Natural killer cell (primary cell): ENCODE results near the gene HRC. TPM values are rescaled to one million over a fixed set of nuclear protein-coding genes. Genes with fewer than 3 reads are reported as not detected.

ENCODE experiments used
- ATAC-seq, 3 donors: fragments of 150-1000 bp in 2 of 3; fragments of 200-7000 bp in 1 of 3; cut with Tn5 transposase; 1 replicate in 1 of 3; 2 replicates in 2 of 3; pipeline ENCODE4 v1.10.0; 2021; ENCODE audit warnings: mild to moderate bottlenecking in 2 of 3, moderate library complexity in 2 of 3
- DNase-seq, 2 donors: peaks; one replicate each; pipeline versions ENCODE4 v3.0.0 to v3.0.0-alpha.2; 2013 to 2021; ENCODE audit warnings: mixed read lengths in 1 of 2
- H3K27ac ChIP-seq: one replicate; pipeline ENCODE4 v1.5.1; 2013; ENCODE audit warnings: mild to moderate bottlenecking, low read length
- H3K27me3 ChIP-seq: one replicate; pipeline ENCODE4 v1.6.1; 2013; ENCODE audit warnings: low read length; ENCODE audit not compliant: control insufficient read depth, insufficient read depth
- H3K36me3 ChIP-seq: one replicate; pipeline ENCODE4 v1.6.1; 2013; ENCODE audit warnings: low read length; ENCODE audit not compliant: control insufficient read depth, insufficient read depth
- H3K4me1 ChIP-seq: one replicate; pipeline ENCODE4 v1.6.1; 2013; ENCODE audit warnings: low read length; ENCODE audit not compliant: control insufficient read depth, insufficient read depth
- H3K4me3 ChIP-seq: one replicate; pipeline ENCODE4 v1.5.1; 2013; ENCODE audit warnings: low read length
- H3K9me3 ChIP-seq: one replicate; pipeline ENCODE4 v1.6.1; 2013; ENCODE audit warnings: low read length; ENCODE audit not compliant: control insufficient read depth, insufficient read depth
- H3K27ac Mint-ChIP-seq, 2 donors: one replicate each; pipeline ENCODE4 v1.8.0; 2022; ENCODE audit warnings: mild to moderate bottlenecking in 2 of 2, mixed read lengths in 2 of 2, moderate library complexity in 1 of 2
- H3K27me3 Mint-ChIP-seq, 2 donors: one replicate each; pipeline ENCODE4 v1.8.0; 2022; ENCODE audit warnings: low read depth in 2 of 2, mixed read lengths in 2 of 2
- H3K36me3 Mint-ChIP-seq: one replicate; pipeline ENCODE4 v1.8.0; 2022; ENCODE audit warnings: mixed read lengths
- H3K4me1 Mint-ChIP-seq, 2 donors: one replicate each; pipeline ENCODE4 v1.8.0; 2022; ENCODE audit warnings: mixed read lengths in 2 of 2
- H3K4me3 Mint-ChIP-seq: one replicate; pipeline ENCODE4 v1.8.0; 2022; ENCODE audit warnings: mild to moderate bottlenecking, moderate library complexity, mixed read lengths
- H3K9me3 Mint-ChIP-seq, 2 donors: one replicate each; pipeline ENCODE4 v1.8.0; 2022; ENCODE audit warnings: mixed read lengths in 2 of 2
- CTCF ChIP-seq: fragments of 200-600 bp; IDR thresholded peaks from one replicate; pipeline ENCODE4 v1.8.0; 2022; ENCODE audit warnings: antibody characterized with exemption
- WGBS: methylation state at CpG from one replicate; pipeline ENCODE4 v1.1.7; 2013; ENCODE audit warnings: missing lambda C conversion rate; ENCODE audit not compliant: insufficient coverage; 5-methylcytosine and 5-hydroxymethylcytosine counted together
- intact Hi-C: fragments of 100-400 bp; cut with micrococcal nuclease; formaldehyde crosslinking; loops from one replicate; pipeline ENCODE4 v1.14.2; 2022
- total RNA-seq, 4 donors: library from RNA; stranded (reverse); fragments of 120-200 nt in 1 of 4; gene quantifications; one replicate each; pipeline versions ENCODE4 v1.2.3 to v1.2.4, GENCODE V29; 2013 to 2022

The HRC gene
- total RNA-seq, 3 donors from 2014 or later (not counting 1 experiment from before 2014, with no cell fraction given) = not detected

- Histone ChIP-seq H3K27ac (no peak overlapping the region), H3K27me3 (no peaks in the 10 kb centered on the region), H3K36me3 (no peaks in the 10 kb centered on the region), H3K4me1 (no peaks in the 10 kb centered on the region), H3K4me3 (no peak overlapping the region), H3K9me3 (no peaks in the 10 kb centered on the region)
- DNase-seq (no peak), ATAC-seq (no peak)
- H3K4me1 Mint-ChIP-seq = peaks cover 4 to 8% of the 10 kb centered on the region in 2 donors
- H3K27me3 Mint-ChIP-seq = no peaks in the 10 kb centered on the region
- no peak for TF ChIP-seq CTCF
- intact Hi-C loops = no loop called here
- H3K27ac Mint-ChIP-seq = no peak overlapping the region
- H3K36me3 Mint-ChIP-seq = no peaks in the 10 kb centered on the region
- WGBS = 88% methylated on average over 3 of the region's 3 CpGs
- H3K4me3 Mint-ChIP-seq = no peak overlapping the region
- no peaks in the 10 kb centered on the region for H3K9me3 Mint-ChIP-seq
Measured at GRCh38 chr19:49190781-49191180, 35.6 kb upstream of the HRC start.

GRCh38 chr19:49189259-49189658 is 34.1 kb upstream of the HRC start:
- ATAC-seq = no peak
- Histone ChIP-seq H3K27ac (no peak overlapping the region), H3K27me3 (no peaks in the 10 kb centered on the region), H3K4me1 (no peaks in the 10 kb centered on the region), H3K9me3 (peaks cover 3% of the 10 kb centered on the region), H3K36me3 (no peaks in the 10 kb centered on the region), H3K4me3 (no peak overlapping the region)
- H3K27me3 Mint-ChIP-seq = no peaks in the 10 kb centered on the region
- WGBS = 71% methylated on average over 5 of the region's 5 CpGs
- intact Hi-C loops = no loop called here
- H3K36me3 Mint-ChIP-seq = no peaks in the 10 kb centered on the region
- no peak overlapping the region for H3K4me3 Mint-ChIP-seq
- H3K27ac Mint-ChIP-seq = no peak overlapping the region
- H3K9me3 Mint-ChIP-seq = no peaks in the 10 kb centered on the region
- no peak for TF ChIP-seq CTCF
- DNase-seq = no peak
- peaks cover 4 to 8% of the 10 kb centered on the region in 2 donors for H3K4me1 Mint-ChIP-seq

GRCh38 chr19:49188626-49189200 is 33.5 kb upstream of the HRC start:
- ATAC-seq (no peak), DNase-seq (no peak)
- Mint-ChIP-seq H3K36me3 (no peaks in the 10 kb centered on the region), H3K4me1 (peaks cover 4 to 8% of the 10 kb centered on the region in 2 donors), H3K27ac (no peak overlapping the region), H3K27me3 (peaks cover 0 to 3% of the 10 kb centered on the region in 2 donors), H3K9me3 (peaks cover 0 to 4% of the 10 kb centered on the region in 2 donors), H3K4me3 (no peak overlapping the region)
- intact Hi-C loops = no loop called here
- Histone ChIP-seq H3K27ac (no peak overlapping the region), H3K9me3 (peaks cover 3% of the 10 kb centered on the region), H3K4me3 (no peak overlapping the region), H3K36me3 (no peaks in the 10 kb centered on the region), H3K27me3 (no peaks in the 10 kb centered on the region), H3K4me1 (no peaks in the 10 kb centered on the region)
- WGBS = 96% methylated on average over 20 of the region's 21 CpGs
- TF ChIP-seq CTCF = no peak

GRCh38 chr19:49186108-49186507 is 30.9 kb upstream of the HRC start:
- Mint-ChIP-seq H3K27me3 (peaks cover 0 to 3% of the 10 kb centered on the region in 2 donors), H3K36me3 (no peaks in the 10 kb centered on the region), H3K27ac (no peak overlapping the region), H3K4me3 (no peak overlapping the region), H3K4me1 (peaks cover 4 to 8% of the 10 kb centered on the region in 2 donors), H3K9me3 (peaks cover 2 to 4% of the 10 kb centered on the region in 2 donors)
- ATAC-seq (no peak), DNase-seq (no peak)
- H3K27ac ChIP-seq = no peak overlapping the region
- H3K4me1 ChIP-seq = no peaks in the 10 kb centered on the region
- H3K9me3 ChIP-seq = peaks cover 9% of the 10 kb centered on the region
- no peak for TF ChIP-seq CTCF
- H3K36me3 ChIP-seq = no peaks in the 10 kb centered on the region
- H3K4me3 ChIP-seq = no peak overlapping the region
- WGBS = 80% methylated on average over 5 of the region's 5 CpGs
- intact Hi-C loops = no loop called here
- no peaks in the 10 kb centered on the region for H3K27me3 ChIP-seq
